Bronchial epithelial cell (primary cell): ENCODE results near the gene FNBP1. TPM values are rescaled to one million over a fixed set of nuclear protein-coding genes. Genes with fewer than 3 reads are reported as not detected.

Source experiments
- DNase-seq: peaks from one replicate; pipeline ENCODE4 v3.0.0-alpha.2; 2010; ENCODE audit warnings: low read depth
- FAIRE-seq: peaks from 2 replicates; lab custom pipeline; 2011; peaks lifted over from hg19 to GRCh38; lab: Jason Lieb, UNC
- H3K27me3 ChIP-seq: 2 replicates; pipeline ENCODE4 v1.5.1; 2011; ENCODE audit warnings: low read length; ENCODE audit not compliant: control insufficient read depth, insufficient read depth
- H3K36me3 ChIP-seq: 2 replicates; pipeline ENCODE4 v1.5.1; 2011; ENCODE audit warnings: low read length; ENCODE audit not compliant: control insufficient read depth, insufficient read depth
- H3K4me3 ChIP-seq: 2 replicates; pipeline ENCODE4 v1.5.1; 2011; ENCODE audit warnings: mild to moderate bottlenecking, low read depth, low read length, control low read depth
- CTCF ChIP-seq: IDR thresholded peaks from 2 replicates; pipeline ENCODE4 v1.5.1; 2011; ENCODE audit warnings: mild to moderate bottlenecking, moderate library complexity, low read length, control low read depth, inconsistent platforms; ENCODE audit not compliant: insufficient read depth, severe bottlenecking
- total RNA-seq: library from RNA; depleted of rRNA; stranded (reverse); fragments of >200 nt; gene quantifications from 2 replicates; pipeline ENCODE4 v1.2.1, GENCODE V29; 2014

FNBP1 gene
- total RNA-seq, 1 donor from 2014 or later: 13.4 TPM

GRCh38 chr9:130028493-130029222 is 14.3 kb downstream of the FNBP1 start:
- no peak for TF ChIP-seq CTCF
- H3K27me3 ChIP-seq: no peaks in the 10 kb centered on the region
- FAIRE-seq (no peak), DNase-seq (no peak)
- H3K4me3 ChIP-seq: no peak overlapping the region
- H3K36me3 ChIP-seq: no peaks in the 10 kb centered on the region

- H3K27me3 ChIP-seq: no peaks in the 10 kb centered on the region
- FAIRE-seq: no peak
- no peak for TF ChIP-seq CTCF
- no peak for DNase-seq
- no peak overlapping the region for H3K4me3 ChIP-seq
- H3K36me3 ChIP-seq: no peaks in the 10 kb centered on the region
Measured at GRCh38 chr9:130027533-130028365, 15.2 kb downstream of the FNBP1 start.

- Histone ChIP-seq H3K36me3 (no peaks in the 10 kb centered on the region), H3K27me3 (no peaks in the 10 kb centered on the region), H3K4me3 (no peak overlapping the region)
- TF ChIP-seq CTCF: no peak
- no peak for DNase-seq
- no peak for FAIRE-seq
Measured at GRCh38 chr9:130026583-130027340, 16.2 kb downstream of the FNBP1 start.

GRCh38 chr9:130024597-130024994 is 18.4 kb downstream of the FNBP1 start:
- FAIRE-seq (no peak), DNase-seq (peak; percentile 92)
- Histone ChIP-seq H3K27me3 (no peaks in the 10 kb centered on the region), H3K36me3 (no peaks in the 10 kb centered on the region), H3K4me3 (no peak overlapping the region)
- no peak for TF ChIP-seq CTCF

- Histone ChIP-seq H3K36me3 (no peaks in the 10 kb centered on the region), H3K27me3 (no peaks in the 10 kb centered on the region), H3K4me3 (no peak overlapping the region)
- DNase-seq (no peak), FAIRE-seq (no peak)
- TF ChIP-seq CTCF: no peak
Measured at GRCh38 chr9:130023994-130024596, 18.9 kb downstream of the FNBP1 start.
